Mucosa of rectum (tissue), 2 donors: ENCODE data around the gene INF2.

Source experiments
- H3K27ac ChIP-seq, 2 donors: one replicate each; pipeline ENCODE4 v1.7.0; 2013; ENCODE audit warnings: inconsistent platforms in 2 of 2, low read depth in 2 of 2, low read length in 2 of 2
- H3K27me3 ChIP-seq, 2 donors: one replicate each; pipeline ENCODE4 v1.7.0; 2013; ENCODE audit warnings: low read length in 2 of 2; ENCODE audit not compliant: control insufficient read depth in 2 of 2, insufficient read depth in 2 of 2
- H3K36me3 ChIP-seq, 2 donors: one replicate each; pipeline ENCODE4 v1.7.0; 2013; ENCODE audit warnings: low read length in 2 of 2; ENCODE audit not compliant: control insufficient read depth in 2 of 2, insufficient read depth in 2 of 2
- H3K4me1 ChIP-seq, 2 donors: one replicate each; pipeline ENCODE4 v1.7.0; 2013; ENCODE audit warnings: low read length in 2 of 2, mild to moderate bottlenecking in 1 of 2; ENCODE audit not compliant: control insufficient read depth in 2 of 2, insufficient read depth in 2 of 2
- H3K4me3 ChIP-seq, 2 donors: one replicate each; pipeline ENCODE4 v1.7.0; 2013; ENCODE audit warnings: low read length in 2 of 2
- H3K9ac ChIP-seq, 2 donors: one replicate each; pipeline ENCODE4 v1.7.0; 2013; ENCODE audit warnings: low read length in 2 of 2, low read depth in 1 of 2, mild to moderate bottlenecking in 1 of 2
- H3K9me3 ChIP-seq, 2 donors: one replicate each; pipeline ENCODE4 v1.7.0; 2013; ENCODE audit warnings: low read length in 2 of 2; ENCODE audit not compliant: control insufficient read depth in 2 of 2
- donor health status: healthy.
- donor health status: Normal muscosa, but diverticular disease.

The INF2 gene

GRCh38 chr14:104697317-104697703 lies 7.9 kb downstream of the INF2 start:
- H3K9me3 ChIP-seq: no peaks in the 10 kb centered on the region
- H3K27ac ChIP-seq: peak overlapping the region in 1 of 2 donors; percentile 12
- H3K36me3 ChIP-seq: peaks cover 5 to 22% of the 10 kb centered on the region in 2 donors
- no peak overlapping the region for H3K4me3 ChIP-seq
- peaks cover 14 to 15% of the 10 kb centered on the region in 2 donors for H3K4me1 ChIP-seq
- H3K27me3 ChIP-seq: no peaks in the 10 kb centered on the region
- no peak overlapping the region for H3K9ac ChIP-seq

GRCh38 chr14:104697892-104698583 lies 8.6 kb downstream of the INF2 start:
- H3K27me3 ChIP-seq: no peaks in the 10 kb centered on the region
- no peaks in the 10 kb centered on the region for H3K9me3 ChIP-seq
- H3K4me3 ChIP-seq: no peak overlapping the region
- peaks cover 11 to 28% of the 10 kb centered on the region in 2 donors for H3K36me3 ChIP-seq
- H3K4me1 ChIP-seq: peaks cover 11 to 13% of the 10 kb centered on the region in 2 donors
- no peak overlapping the region for H3K9ac ChIP-seq
- H3K27ac ChIP-seq: peak overlapping the region in 1 of 2 donors; percentile 12

- H3K27ac ChIP-seq: peak overlapping the region in 1 of 2 donors; percentile 23
- H3K4me1 ChIP-seq: peaks cover 11 to 13% of the 10 kb centered on the region in 2 donors
- no peaks in the 10 kb centered on the region for H3K9me3 ChIP-seq
- no peak overlapping the region for H3K9ac ChIP-seq
- peaks cover 19 to 36% of the 10 kb centered on the region in 2 donors for H3K36me3 ChIP-seq
- no peaks in the 10 kb centered on the region for H3K27me3 ChIP-seq
- no peak overlapping the region for H3K4me3 ChIP-seq
These were observed 9.4 kb downstream of the INF2 start for GRCh38 chr14:104698688-104699425.

GRCh38 chr14:104699426-104699748 lies 10.0 kb downstream of the INF2 start:
- H3K9me3 ChIP-seq: no peaks in the 10 kb centered on the region
- H3K36me3 ChIP-seq: peaks cover 24 to 41% of the 10 kb centered on the region in 2 donors
- H3K27me3 ChIP-seq: no peaks in the 10 kb centered on the region
- peak overlapping the region in 1 of 2 donors; percentile 1 for H3K4me3 ChIP-seq
- H3K4me1 ChIP-seq: peaks cover 11 to 13% of the 10 kb centered on the region in 2 donors
- H3K9ac ChIP-seq: no peak overlapping the region
- H3K27ac ChIP-seq: no peak overlapping the region

GRCh38 chr14:104700225-104700651 lies 10.8 kb downstream of the INF2 start:
- H3K4me3 ChIP-seq: no peak overlapping the region
- H3K4me1 ChIP-seq: peaks cover 6 to 13% of the 10 kb centered on the region in 2 donors
- no peak overlapping the region for H3K27ac ChIP-seq

GRCh38 chr14:104700747-104701217 lies 11.4 kb downstream of the INF2 start:
- H3K4me1 ChIP-seq: peaks cover 6 to 11% of the 10 kb centered on the region in 2 donors
- H3K9ac ChIP-seq: no peak overlapping the region
- H3K27me3 ChIP-seq: no peaks in the 10 kb centered on the region
- no peak overlapping the region for H3K27ac ChIP-seq
- peaks cover 33 to 44% of the 10 kb centered on the region in 2 donors for H3K36me3 ChIP-seq
- H3K9me3 ChIP-seq: no peaks in the 10 kb centered on the region
- H3K4me3 ChIP-seq: no peak overlapping the region

More at GRCh38 chr14:104700225-104700651, 10.8 kb downstream of the INF2 start:
- Histone ChIP-seq H3K9ac (no peak overlapping the region), H3K9me3 (no peaks in the 10 kb centered on the region), H3K36me3 (peaks cover 29 to 43% of the 10 kb centered on the region in 2 donors), H3K27me3 (no peaks in the 10 kb centered on the region)

- Histone ChIP-seq H3K4me3 (no peak overlapping the region), H3K27me3 (no peaks in the 10 kb centered on the region), H3K9me3 (no peaks in the 10 kb centered on the region), H3K4me1 (peaks cover 6% of the 10 kb centered on the region in 2 donors), H3K27ac (no peak overlapping the region), H3K9ac (no peak overlapping the region), H3K36me3 (peaks cover 30 to 41% of the 10 kb centered on the region in 2 donors)
These were observed 12.1 kb downstream of the INF2 start for GRCh38 chr14:104701383-104702076.

GRCh38 chr14:104702106-104702505 lies 12.7 kb downstream of the INF2 start:
- H3K36me3 ChIP-seq: peaks cover 32 to 41% of the 10 kb centered on the region in 2 donors
- H3K4me1 ChIP-seq: peaks cover 3 to 6% of the 10 kb centered on the region in 2 donors
- no peak overlapping the region for H3K4me3 ChIP-seq
- H3K9ac ChIP-seq: no peak overlapping the region
- no peaks in the 10 kb centered on the region for H3K9me3 ChIP-seq
- H3K27ac ChIP-seq: no peak overlapping the region
- H3K27me3 ChIP-seq: no peaks in the 10 kb centered on the region

GRCh38 chr14:104702673-104703072 lies 13.3 kb downstream of the INF2 start:
- Histone ChIP-seq H3K27me3 (no peaks in the 10 kb centered on the region), H3K9me3 (no peaks in the 10 kb centered on the region), H3K9ac (no peak overlapping the region), H3K36me3 (peaks cover 32 to 37% of the 10 kb centered on the region in 2 donors), H3K4me3 (no peak overlapping the region), H3K4me1 (peaks cover 3% of the 10 kb centered on the region in 2 donors), H3K27ac (no peak overlapping the region)

GRCh38 chr14:104703269-104703668 lies 13.9 kb downstream of the INF2 start:
- H3K27me3 ChIP-seq: no peaks in the 10 kb centered on the region
- no peak overlapping the region for H3K27ac ChIP-seq
- peaks cover 32 to 37% of the 10 kb centered on the region in 2 donors for H3K36me3 ChIP-seq
- H3K4me3 ChIP-seq: no peak overlapping the region
- no peaks in the 10 kb centered on the region for H3K9me3 ChIP-seq
- H3K4me1 ChIP-seq: peaks cover 0 to 2% of the 10 kb centered on the region in 2 donors
- H3K9ac ChIP-seq: no peak overlapping the region
